Measurements from ENCODE around the gene KCNC2.

Gene KCNC2

DNA sequence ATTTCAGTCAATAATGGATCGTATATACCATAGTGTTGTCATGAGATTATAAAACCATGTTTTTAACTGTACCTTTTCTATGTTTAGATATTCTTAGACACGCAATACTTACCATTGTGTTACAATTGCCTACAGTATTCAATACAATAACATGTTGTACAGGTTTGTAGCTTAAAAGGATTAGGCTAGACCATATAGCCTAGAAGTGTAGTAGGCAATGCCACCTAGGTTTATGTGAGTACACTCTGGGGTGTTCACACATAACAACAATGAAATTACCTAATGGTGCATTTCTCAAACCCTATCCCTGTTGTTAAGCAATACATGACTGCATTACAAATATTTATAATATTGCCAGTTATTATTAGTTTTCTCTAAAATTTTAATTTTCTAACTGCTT is 144.2 kb downstream of the KCNC2 start:
- DNase-seq (ENCODE audit: low read depth in 4 of 4, low spot score in 1 of 4): no peak

DNA sequence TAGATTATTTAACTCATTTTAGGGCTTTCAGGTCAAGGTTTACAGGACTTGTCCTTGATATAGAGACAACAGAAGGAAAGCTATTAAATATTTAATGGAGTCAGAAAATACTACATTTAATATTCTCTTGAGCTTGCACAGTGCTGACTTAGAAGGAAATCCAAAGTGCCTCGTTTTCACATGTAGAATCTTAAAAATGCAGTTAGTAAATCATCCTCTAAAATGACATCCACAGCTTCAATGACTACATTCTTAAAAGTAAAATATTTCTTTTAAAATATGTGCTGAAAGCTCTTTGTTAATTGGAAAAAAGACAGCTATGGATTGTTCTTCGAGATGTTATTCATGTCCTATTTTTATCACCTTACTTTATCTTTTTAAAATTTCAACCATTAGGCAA is 146.9 kb downstream of the KCNC2 start:
- DNase-seq (ENCODE audit: low read depth in 4 of 4, low spot score in 1 of 4): no peak

DNA sequence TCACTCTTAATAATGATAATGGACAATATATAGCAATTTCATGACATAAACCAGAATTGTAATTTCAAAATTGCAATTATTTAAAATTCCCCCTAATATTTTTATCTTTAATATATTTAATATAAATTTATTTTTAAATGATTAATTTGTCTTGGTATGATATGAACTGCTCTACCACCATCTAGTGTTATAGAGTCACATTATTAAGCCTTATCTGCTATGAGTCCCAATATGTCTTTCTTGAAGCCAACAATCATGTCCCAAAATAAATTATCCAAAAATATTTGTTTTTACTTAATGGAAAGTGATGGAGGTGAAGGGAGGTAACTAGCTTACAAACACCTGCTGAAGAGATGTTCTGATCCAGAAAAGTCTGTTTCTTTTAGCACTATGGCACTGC is 151.4 kb downstream of the KCNC2 start:
- no peak for DNase-seq (ENCODE audit: low read depth in 4 of 4, low spot score in 1 of 4)

DNA sequence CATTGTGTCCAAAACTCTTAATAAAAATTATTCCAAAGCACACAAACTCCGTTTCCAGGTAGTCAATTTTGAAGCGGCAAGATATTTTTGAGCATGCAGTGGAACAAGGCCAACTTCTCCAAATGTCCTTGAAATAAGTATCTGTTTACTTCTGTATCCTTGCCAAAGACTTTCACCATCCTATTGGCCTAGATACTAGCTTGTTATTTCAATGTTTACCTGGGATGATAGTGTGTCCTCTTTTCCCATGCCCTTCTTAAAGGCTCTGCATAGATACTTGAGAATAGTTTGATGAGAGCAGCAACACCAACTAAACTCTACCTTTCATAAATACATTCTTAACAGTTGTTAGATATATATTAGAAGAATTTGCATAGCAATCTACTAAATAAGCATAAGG is 160.9 kb downstream of the KCNC2 start:
- DNase-seq (ENCODE audit: low read depth in 4 of 4, low spot score in 1 of 4): no peak

DNA sequence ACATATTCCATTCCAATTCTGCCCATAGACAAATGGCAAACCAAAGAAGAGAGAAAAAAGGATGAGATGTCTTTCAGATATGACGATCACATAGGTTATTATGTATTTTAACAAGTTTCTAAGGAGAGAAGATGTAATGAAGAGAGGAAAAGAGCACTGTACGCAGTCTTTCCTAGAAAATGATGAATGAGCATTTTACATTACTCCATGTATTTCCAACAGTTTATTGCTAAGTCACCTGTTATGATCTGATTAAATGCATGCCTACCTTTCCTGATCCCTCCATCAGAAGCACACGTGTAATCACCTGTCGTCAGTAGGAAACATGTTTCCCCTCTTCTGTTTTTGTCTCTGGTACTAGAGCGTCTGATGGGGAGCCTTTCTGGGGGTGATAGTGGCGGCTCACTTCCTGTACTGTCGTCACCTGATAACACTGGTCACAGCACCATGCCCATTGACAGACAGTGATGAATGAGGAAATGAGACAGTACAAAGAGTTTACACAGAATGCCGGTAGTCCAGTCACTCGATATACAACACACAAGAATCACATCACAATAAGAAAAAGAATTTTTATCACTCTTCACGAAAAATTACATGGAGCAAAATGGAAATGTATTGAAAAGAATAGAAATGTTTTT is 161.6 kb downstream of the KCNC2 start:
- no peak for DNase-seq (ENCODE audit: low read depth in 4 of 4, low spot score in 1 of 4)

DNA sequence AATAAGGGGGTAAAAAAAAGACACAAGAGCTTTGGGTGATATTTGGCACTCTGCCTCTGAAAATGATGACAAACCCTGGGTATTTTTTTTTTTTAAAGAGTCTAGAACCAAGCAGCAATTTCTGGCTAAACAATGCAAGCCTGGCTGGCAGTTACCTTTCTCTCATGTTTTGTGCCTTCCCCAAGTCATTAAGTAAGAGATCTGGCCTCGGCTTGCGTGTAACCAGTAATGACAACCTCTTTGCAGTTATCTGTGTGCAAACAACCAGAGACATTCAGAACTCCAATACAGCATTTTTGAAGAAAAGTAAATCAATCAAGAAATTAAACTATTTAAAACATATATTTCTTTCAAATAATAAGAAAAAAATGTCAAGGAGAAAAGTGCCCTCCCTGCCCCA is 167.5 kb downstream of the KCNC2 start:
- DNase-seq (ENCODE audit: low read depth in 4 of 4, low spot score in 1 of 4): no peak

DNA sequence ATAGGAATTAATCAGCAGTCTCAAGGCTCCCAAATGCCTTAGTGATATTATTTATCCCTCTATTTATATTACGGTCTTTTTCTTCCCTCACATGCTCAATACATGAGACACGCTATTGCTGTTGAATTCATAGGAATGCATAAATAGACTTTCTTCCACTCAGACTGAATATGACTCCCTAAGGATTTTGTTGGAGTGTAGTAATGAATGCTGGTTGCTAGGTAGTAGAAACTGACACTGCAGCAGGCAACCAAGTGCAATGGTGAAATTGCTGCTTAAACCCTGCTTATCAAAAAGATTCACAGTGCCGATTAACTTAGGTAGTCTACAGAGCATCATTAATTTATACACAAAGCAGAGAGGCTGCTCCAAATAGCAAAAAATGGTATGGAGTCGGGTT is 168.2 kb downstream of the KCNC2 start:
- no peak for DNase-seq (ENCODE audit: low read depth in 4 of 4, low spot score in 1 of 4)

DNA sequence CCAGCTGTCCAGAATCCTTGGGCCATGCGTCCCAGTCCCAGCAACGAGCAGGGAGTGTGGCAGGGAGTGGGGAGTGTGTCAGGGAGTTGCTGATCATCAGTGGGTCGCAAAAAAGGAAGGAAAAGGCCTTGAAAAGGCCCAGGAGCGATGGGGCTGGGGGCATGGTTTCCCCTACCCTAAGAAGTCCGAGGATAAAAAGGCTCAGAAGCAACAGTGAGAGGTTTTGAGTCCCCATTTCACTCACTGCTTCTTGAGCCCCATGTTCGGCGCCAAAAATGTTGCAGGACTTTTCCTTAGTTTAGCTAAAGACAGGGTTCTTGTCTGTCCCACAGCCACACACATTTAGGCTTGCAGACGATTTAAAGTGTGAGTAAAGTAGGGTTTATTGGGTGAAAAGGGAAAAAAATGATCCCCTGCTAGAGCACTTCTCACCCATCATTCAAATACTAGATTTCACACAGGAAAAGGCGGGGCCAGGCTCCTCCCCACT is 189.5 kb downstream of the KCNC2 start:
- no peak for DNase-seq (ENCODE audit: low read depth in 4 of 4, low spot score in 1 of 4)

DNA sequence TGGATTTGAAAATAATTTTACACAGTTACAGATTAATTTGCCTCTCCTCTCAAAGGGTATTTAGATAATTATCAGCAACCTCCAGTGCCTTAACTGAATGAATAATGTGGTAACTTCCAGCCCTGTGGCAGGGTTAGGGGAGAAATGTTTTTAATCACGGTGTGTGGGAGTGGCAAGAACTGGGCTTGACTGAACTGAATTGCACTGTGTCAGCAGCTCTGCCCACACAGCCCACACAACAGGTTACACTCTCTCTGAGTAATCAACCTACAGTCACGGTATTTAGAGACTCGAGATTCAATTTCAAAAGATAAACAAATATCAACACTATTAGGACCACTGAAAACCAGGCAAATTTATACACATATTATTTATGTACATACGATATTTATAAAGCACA is 198.5 kb downstream of the KCNC2 start:
- DNase-seq (ENCODE audit: low read depth in 4 of 4, low spot score in 1 of 4): no peak

DNA sequence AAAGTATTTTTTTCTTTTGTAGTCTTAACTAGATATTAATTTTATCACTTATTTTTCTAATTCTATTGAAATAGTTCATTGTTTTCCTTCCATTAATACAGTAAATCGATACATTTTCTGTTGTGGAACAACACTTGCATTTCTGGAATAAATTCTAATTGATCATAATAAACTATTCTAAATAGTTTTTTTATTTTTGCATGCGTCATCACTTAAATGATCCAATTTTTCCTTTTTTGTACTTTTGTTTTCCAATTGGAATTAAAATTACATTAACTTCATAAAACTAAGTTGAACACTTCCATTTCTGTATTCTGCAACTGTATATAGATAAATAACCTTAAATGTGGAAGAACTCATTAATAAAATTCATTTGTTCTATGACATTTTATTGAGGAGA is 202.5 kb downstream of the KCNC2 start:
- no peak for DNase-seq (ENCODE audit: low read depth in 4 of 4, low spot score in 1 of 4)

DNA sequence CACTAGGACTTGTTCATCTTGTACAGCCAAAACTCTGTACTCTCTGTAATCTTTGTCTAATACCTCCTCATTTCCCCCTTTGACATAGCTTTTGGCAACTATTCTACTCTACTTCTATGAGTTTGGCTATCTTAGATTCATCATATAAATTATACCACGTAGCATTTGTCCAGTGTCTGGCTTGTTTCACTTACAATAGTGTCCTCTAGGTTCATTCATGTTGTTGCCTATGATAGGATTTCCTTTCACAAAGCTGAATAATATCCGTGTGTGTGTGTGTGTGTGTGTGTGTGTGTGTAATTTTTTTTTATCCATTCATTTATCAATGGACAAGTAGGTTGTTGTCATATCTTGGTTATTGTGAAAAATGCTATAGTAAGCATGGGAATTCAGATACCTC is 209.5 kb downstream of the KCNC2 start:
- no peak for DNase-seq (ENCODE audit: low read depth in 4 of 4, low spot score in 1 of 4)

DNA sequence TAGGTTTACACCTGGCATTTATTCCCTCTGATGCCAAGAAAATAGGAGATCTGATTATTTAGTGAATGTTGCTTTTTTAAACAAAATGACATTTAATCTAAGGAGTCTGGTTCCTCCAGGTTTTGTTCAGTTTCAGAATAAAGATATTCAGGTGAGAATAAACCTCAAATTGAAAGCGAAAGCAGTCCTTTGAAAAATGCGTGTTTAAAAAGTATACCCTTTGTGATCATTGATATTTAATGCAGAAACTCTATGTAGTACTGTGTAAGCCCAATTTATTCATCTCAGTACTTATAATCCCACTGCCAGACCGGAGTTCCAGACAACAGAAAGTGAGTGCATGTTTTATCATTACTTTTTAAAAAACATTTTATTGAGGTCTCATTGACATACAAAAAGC is 210.2 kb downstream of the KCNC2 start:
- DNase-seq (ENCODE audit: low read depth in 4 of 4, low spot score in 1 of 4): no peak
